WTC11 (cell line): ENCODE measurements around the gene LAMA3. TPM values are rescaled to one million over a fixed set of nuclear protein-coding genes. Genes with fewer than 3 reads are reported as not detected.

Experiments
- ATAC-seq: fragments of 200-7000 bp; cut with Tn5 transposase; 2 replicates; pipeline ENCODE4 v1.10.0; 2021; ENCODE audit warnings: mild to moderate bottlenecking, moderate library complexity
- CTCF ChIA-PET: fragments of 300-600 bp; sonication (Branson Sonifier 250); formaldehyde crosslinking; loops from one replicate; lab custom pipeline; 2021; ENCODE audit warnings: antibody characterized with exemption; lab: Charles Lee
- POLR2A ChIA-PET: fragments of 350-600 bp; sonication (Branson Sonifier 250); formaldehyde crosslinking; loops from one replicate; lab custom pipeline; 2021; ENCODE audit warnings: antibody characterized with exemption; lab: Charles Lee
- DNase-seq: peaks from one replicate; pipeline ENCODE4 v3.0.0; 2021; ENCODE audit warnings: low spot score
- H3K27ac Mint-ChIP-seq: 2 replicates; pipeline ENCODE4 v1.8.0; 2021; ENCODE audit warnings: mixed read lengths
- H3K27me3 Mint-ChIP-seq: 2 replicates; pipeline ENCODE4 v1.8.0; 2021; ENCODE audit warnings: low read depth, mild to moderate bottlenecking, moderate library complexity, mixed read lengths
- H3K36me3 Mint-ChIP-seq: 2 replicates; pipeline ENCODE4 v1.8.0; 2021; ENCODE audit warnings: mixed read lengths
- H3K4me1 Mint-ChIP-seq: 2 replicates; pipeline ENCODE4 v1.8.0; 2022; ENCODE audit warnings: mixed read lengths
- H3K4me3 Mint-ChIP-seq: 2 replicates; pipeline ENCODE4 v1.8.0; 2021; ENCODE audit warnings: mild to moderate bottlenecking, moderate library complexity, mixed read lengths
- H3K9me3 Mint-ChIP-seq: 2 replicates; pipeline ENCODE4 v1.8.0; 2021; ENCODE audit warnings: mixed read lengths
- CREB1 ChIP-seq: sonication (generic); formaldehyde crosslinking; IDR thresholded peaks from 2 replicates; pipeline ENCODE4 v1.8.0; 2023; ENCODE audit warnings: mild to moderate bottlenecking, missing genetic modification reagents
- EMX1 ChIP-seq: fragments of 250-450 bp; sonication (Bioruptor Pico); IDR thresholded peaks from 2 replicates; pipeline ENCODE4 v1.8.0; 2021; ENCODE audit warnings: mild to moderate bottlenecking
- GRHL2 ChIP-seq: fragments of 250-450 bp; sonication (Bioruptor Pico); IDR thresholded peaks from 2 replicates; pipeline ENCODE4 v1.8.0; 2022; ENCODE audit warnings: mild to moderate bottlenecking, moderate library complexity; ENCODE audit not compliant: insufficient replicate concordance, severe bottlenecking
- JUN ChIP-seq: sonication (generic); formaldehyde crosslinking; IDR thresholded peaks from 2 replicates; pipeline ENCODE4 v1.8.0; 2023; ENCODE audit warnings: mild to moderate bottlenecking, missing genetic modification reagents
- MXD4 ChIP-seq: fragments of 250-450 bp; sonication (Bioruptor Pico); IDR thresholded peaks from 2 replicates; pipeline ENCODE4 v1.8.0; 2021; ENCODE audit warnings: mild to moderate bottlenecking, moderate library complexity, borderline replicate concordance
- NR1H2 ChIP-seq: sonication (generic); formaldehyde crosslinking; IDR thresholded peaks from 2 replicates; pipeline ENCODE4 v1.9.0; 2021; ENCODE audit warnings: mild to moderate bottlenecking, moderate library complexity, missing genetic modification reagents
- NR2C2 ChIP-seq: sonication (generic); formaldehyde crosslinking; IDR thresholded peaks from 2 replicates; pipeline ENCODE4 v1.8.0; 2022; ENCODE audit warnings: mild to moderate bottlenecking, missing genetic modification reagents
- OVOL2 ChIP-seq: fragments of 250-450 bp; sonication (Bioruptor Pico); IDR thresholded peaks from 2 replicates; pipeline ENCODE4 v1.9.0; 2021; ENCODE audit warnings: mild to moderate bottlenecking, borderline replicate concordance
- RORB ChIP-seq: fragments of 250-450 bp; sonication (Bioruptor Pico); IDR thresholded peaks from 2 replicates; pipeline ENCODE4 v1.9.0; 2021; ENCODE audit warnings: mild to moderate bottlenecking
- SP1 ChIP-seq: sonication (generic); formaldehyde crosslinking; conservative IDR thresholded peaks from 2 replicates; pipeline ENCODE4 v1.8.1; 2022; ENCODE audit warnings: missing genetic modification reagents
- TP53 ChIP-seq: sonication (generic); formaldehyde crosslinking; IDR thresholded peaks from 2 replicates; pipeline ENCODE4 v1.8.1; 2023; ENCODE audit warnings: mild to moderate bottlenecking, missing genetic modification reagents
- ZBTB21 ChIP-seq: sonication (generic); formaldehyde crosslinking; IDR thresholded peaks from 2 replicates; pipeline ENCODE4 v1.8.1; 2023; ENCODE audit warnings: mild to moderate bottlenecking, missing genetic modification reagents, borderline replicate concordance
- ZNF232 ChIP-seq: sonication (generic); formaldehyde crosslinking; IDR thresholded peaks from 2 replicates; pipeline ENCODE4 v1.8.0; 2022; ENCODE audit warnings: mild to moderate bottlenecking, missing genetic modification reagents
- ZNF263 ChIP-seq: sonication (generic); formaldehyde crosslinking; IDR thresholded peaks from 2 replicates; pipeline ENCODE4 v1.8.1; 2022; ENCODE audit warnings: low read depth, mild to moderate bottlenecking, moderate library complexity, missing genetic modification reagents
- ZNF317 ChIP-seq: sonication (generic); formaldehyde crosslinking; IDR thresholded peaks from 2 replicates; pipeline ENCODE4 v1.8.1; 2023; ENCODE audit warnings: low read depth, mild to moderate bottlenecking, moderate library complexity, missing genetic modification reagents, borderline replicate concordance
- ZNF423 ChIP-seq: fragments of 250-450 bp; sonication (Bioruptor Pico); IDR thresholded peaks from 2 replicates; pipeline ENCODE4 v2.1.2; 2022; ENCODE audit warnings: mild to moderate bottlenecking, moderate library complexity
- total RNA-seq: library from RNA; stranded (reverse); gene quantifications from 3 replicates; pipeline ENCODE4 v1.2.3, GENCODE V29; 2021
- TF ChIP-seq, protein P1 (sequence below): sonication (generic); formaldehyde crosslinking; IDR thresholded peaks from 2 replicates; pipeline ENCODE4 v1.8.0; 2022; ENCODE audit warnings: mild to moderate bottlenecking, missing genetic modification reagents
- TF ChIP-seq, protein P2 (sequence below): fragments of 250-450 bp; sonication (Bioruptor Pico); IDR thresholded peaks from 2 replicates; pipeline ENCODE4 v2.1.2; 2022; ENCODE audit warnings: mild to moderate bottlenecking, moderate library complexity
- TF ChIP-seq, protein P3 (sequence below): sonication (generic); formaldehyde crosslinking; IDR thresholded peaks from 2 replicates; pipeline ENCODE4 v1.8.0; 2022; ENCODE audit warnings: mild to moderate bottlenecking, missing genetic modification reagents
- TF ChIP-seq, protein P4 (sequence below): fragments of 250-450 bp; sonication (Bioruptor Pico); IDR thresholded peaks from 2 replicates; pipeline ENCODE4 v1.9.0; 2021; ENCODE audit warnings: mild to moderate bottlenecking
- TF ChIP-seq, protein P5 (sequence below): fragments of 250-450 bp; sonication (Bioruptor Pico); IDR thresholded peaks from 2 replicates; pipeline ENCODE4 v1.8.0; 2021; ENCODE audit warnings: mild to moderate bottlenecking
- TF ChIP-seq, protein P6 (sequence below): sonication (generic); formaldehyde crosslinking; IDR thresholded peaks from 2 replicates; pipeline ENCODE4 v1.8.1; 2022; ENCODE audit warnings: low read depth, missing genetic modification reagents, borderline replicate concordance
- TF ChIP-seq, protein P7 (sequence below): sonication (generic); formaldehyde crosslinking; IDR thresholded peaks from 2 replicates; pipeline ENCODE4 v1.8.0; 2023; ENCODE audit warnings: mild to moderate bottlenecking, missing genetic modification reagents
- TF ChIP-seq, protein P8 (sequence below): sonication (generic); formaldehyde crosslinking; IDR thresholded peaks from 2 replicates; pipeline ENCODE4 v1.8.1; 2023; ENCODE audit warnings: mild to moderate bottlenecking, moderate library complexity, missing genetic modification reagents

LAMA3 gene
- total RNA-seq, 1 experiment from 2014 or later: 0.83 TPM

DNA sequence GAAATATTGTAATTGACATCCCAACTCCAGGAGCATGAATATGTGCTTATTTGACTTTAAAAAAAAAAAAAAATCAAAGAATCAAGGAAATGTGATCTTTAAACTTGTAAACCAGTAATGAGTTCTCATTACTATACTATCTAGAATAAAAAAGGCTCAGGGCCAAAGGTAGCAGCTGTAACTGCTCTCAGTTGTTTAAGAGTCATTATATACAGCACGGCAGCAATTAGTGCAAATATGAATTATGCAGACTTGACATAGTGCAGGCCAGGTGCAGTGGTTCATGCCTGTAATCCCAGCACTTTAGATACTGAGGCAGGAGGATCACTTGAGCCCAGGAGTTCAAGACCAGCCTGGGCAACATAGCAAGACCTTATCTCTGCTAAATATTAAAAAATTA is 199.6 kb downstream of the LAMA3 start:
- Mint-ChIP-seq H3K36me3 (no peaks in the 10 kb centered on the region), H3K27ac (no peak overlapping the region), H3K27me3 (no peaks in the 10 kb centered on the region; the same call in 1 of the 2 replicates), H3K4me3 (no peak overlapping the region), H3K9me3 (no peaks in the 10 kb centered on the region)
- DNase-seq (no peak), ATAC-seq (no peak)
- ChIA-PET POLR2A (no interaction called here), CTCF (no interaction called here)
- TF ChIP-seq, protein P1, sequence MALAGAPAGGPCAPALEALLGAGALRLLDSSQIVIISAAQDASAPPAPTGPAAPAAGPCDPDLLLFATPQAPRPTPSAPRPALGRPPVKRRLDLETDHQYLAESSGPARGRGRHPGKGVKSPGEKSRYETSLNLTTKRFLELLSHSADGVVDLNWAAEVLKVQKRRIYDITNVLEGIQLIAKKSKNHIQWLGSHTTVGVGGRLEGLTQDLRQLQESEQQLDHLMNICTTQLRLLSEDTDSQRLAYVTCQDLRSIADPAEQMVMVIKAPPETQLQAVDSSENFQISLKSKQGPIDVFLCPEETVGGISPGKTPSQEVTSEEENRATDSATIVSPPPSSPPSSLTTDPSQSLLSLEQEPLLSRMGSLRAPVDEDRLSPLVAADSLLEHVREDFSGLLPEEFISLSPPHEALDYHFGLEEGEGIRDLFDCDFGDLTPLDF (CRISPR knock-in tag): no peak
- TF ChIP-seq RORB (CRISPR knock-in tag): no peak
- TF ChIP-seq, protein P2, sequence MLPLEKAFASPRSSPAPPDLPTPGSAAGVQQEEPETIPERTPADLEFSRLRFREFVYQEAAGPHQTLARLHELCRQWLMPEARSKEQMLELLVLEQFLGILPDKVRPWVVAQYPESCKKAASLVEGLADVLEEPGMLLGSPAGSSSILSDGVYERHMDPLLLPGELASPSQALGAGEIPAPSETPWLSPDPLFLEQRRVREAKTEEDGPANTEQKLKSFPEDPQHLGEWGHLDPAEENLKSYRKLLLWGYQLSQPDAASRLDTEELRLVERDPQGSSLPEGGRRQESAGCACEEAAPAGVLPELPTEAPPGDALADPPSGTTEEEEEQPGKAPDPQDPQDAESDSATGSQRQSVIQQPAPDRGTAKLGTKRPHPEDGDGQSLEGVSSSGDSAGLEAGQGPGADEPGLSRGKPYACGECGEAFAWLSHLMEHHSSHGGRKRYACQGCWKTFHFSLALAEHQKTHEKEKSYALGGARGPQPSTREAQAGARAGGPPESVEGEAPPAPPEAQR (CRISPR knock-in tag): no peak
- no peak for TF ChIP-seq ZNF317 (CRISPR knock-in tag)
- TF ChIP-seq, protein P3, sequence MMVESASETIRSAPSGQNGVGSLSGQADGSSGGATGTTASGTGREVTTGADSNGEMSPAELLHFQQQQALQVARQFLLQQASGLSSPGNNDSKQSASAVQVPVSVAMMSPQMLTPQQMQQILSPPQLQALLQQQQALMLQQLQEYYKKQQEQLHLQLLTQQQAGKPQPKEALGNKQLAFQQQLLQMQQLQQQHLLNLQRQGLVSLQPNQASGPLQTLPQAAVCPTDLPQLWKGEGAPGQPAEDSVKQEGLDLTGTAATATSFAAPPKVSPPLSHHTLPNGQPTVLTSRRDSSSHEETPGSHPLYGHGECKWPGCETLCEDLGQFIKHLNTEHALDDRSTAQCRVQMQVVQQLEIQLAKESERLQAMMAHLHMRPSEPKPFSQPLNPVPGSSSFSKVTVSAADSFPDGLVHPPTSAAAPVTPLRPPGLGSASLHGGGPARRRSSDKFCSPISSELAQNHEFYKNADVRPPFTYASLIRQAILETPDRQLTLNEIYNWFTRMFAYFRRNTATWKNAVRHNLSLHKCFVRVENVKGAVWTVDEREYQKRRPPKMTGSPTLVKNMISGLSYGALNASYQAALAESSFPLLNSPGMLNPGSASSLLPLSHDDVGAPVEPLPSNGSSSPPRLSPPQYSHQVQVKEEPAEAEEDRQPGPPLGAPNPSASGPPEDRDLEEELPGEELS (CRISPR knock-in tag): no peak
- no peak for TF ChIP-seq OVOL2
- TF ChIP-seq, protein P4, sequence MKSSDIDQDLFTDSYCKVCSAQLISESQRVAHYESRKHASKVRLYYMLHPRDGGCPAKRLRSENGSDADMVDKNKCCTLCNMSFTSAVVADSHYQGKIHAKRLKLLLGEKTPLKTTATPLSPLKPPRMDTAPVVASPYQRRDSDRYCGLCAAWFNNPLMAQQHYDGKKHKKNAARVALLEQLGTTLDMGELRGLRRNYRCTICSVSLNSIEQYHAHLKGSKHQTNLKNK (CRISPR knock-in tag): no peak
- TF ChIP-seq ZNF232 (CRISPR knock-in tag): no peak
- no peak for TF ChIP-seq ZBTB21
- TF ChIP-seq, protein P5, sequence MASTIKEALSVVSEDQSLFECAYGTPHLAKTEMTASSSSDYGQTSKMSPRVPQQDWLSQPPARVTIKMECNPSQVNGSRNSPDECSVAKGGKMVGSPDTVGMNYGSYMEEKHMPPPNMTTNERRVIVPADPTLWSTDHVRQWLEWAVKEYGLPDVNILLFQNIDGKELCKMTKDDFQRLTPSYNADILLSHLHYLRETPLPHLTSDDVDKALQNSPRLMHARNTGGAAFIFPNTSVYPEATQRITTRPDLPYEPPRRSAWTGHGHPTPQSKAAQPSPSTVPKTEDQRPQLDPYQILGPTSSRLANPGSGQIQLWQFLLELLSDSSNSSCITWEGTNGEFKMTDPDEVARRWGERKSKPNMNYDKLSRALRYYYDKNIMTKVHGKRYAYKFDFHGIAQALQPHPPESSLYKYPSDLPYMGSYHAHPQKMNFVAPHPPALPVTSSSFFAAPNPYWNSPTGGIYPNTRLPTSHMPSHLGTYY (CRISPR knock-in tag): no peak
- no peak for TF ChIP-seq SP1
- no peak for TF ChIP-seq MXD4 (CRISPR knock-in tag)
- no peak for TF ChIP-seq NR2C2 (CRISPR knock-in tag)
- TF ChIP-seq, protein P6, sequence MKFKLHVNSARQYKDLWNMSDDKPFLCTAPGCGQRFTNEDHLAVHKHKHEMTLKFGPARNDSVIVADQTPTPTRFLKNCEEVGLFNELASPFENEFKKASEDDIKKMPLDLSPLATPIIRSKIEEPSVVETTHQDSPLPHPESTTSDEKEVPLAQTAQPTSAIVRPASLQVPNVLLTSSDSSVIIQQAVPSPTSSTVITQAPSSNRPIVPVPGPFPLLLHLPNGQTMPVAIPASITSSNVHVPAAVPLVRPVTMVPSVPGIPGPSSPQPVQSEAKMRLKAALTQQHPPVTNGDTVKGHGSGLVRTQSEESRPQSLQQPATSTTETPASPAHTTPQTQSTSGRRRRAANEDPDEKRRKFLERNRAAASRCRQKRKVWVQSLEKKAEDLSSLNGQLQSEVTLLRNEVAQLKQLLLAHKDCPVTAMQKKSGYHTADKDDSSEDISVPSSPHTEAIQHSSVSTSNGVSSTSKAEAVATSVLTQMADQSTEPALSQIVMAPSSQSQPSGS: no peak
- TF ChIP-seq, protein P7, sequence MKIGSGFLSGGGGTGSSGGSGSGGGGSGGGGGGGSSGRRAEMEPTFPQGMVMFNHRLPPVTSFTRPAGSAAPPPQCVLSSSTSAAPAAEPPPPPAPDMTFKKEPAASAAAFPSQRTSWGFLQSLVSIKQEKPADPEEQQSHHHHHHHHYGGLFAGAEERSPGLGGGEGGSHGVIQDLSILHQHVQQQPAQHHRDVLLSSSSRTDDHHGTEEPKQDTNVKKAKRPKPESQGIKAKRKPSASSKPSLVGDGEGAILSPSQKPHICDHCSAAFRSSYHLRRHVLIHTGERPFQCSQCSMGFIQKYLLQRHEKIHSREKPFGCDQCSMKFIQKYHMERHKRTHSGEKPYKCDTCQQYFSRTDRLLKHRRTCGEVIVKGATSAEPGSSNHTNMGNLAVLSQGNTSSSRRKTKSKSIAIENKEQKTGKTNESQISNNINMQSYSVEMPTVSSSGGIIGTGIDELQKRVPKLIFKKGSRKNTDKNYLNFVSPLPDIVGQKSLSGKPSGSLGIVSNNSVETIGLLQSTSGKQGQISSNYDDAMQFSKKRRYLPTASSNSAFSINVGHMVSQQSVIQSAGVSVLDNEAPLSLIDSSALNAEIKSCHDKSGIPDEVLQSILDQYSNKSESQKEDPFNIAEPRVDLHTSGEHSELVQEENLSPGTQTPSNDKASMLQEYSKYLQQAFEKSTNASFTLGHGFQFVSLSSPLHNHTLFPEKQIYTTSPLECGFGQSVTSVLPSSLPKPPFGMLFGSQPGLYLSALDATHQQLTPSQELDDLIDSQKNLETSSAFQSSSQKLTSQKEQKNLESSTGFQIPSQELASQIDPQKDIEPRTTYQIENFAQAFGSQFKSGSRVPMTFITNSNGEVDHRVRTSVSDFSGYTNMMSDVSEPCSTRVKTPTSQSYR: no peak
- TF ChIP-seq TP53: no peak
- TF ChIP-seq, all 79 proteins: peak for 0
- peaks cover 18% of the 10 kb centered on the region for H3K4me1 Mint-ChIP-seq

DNA sequence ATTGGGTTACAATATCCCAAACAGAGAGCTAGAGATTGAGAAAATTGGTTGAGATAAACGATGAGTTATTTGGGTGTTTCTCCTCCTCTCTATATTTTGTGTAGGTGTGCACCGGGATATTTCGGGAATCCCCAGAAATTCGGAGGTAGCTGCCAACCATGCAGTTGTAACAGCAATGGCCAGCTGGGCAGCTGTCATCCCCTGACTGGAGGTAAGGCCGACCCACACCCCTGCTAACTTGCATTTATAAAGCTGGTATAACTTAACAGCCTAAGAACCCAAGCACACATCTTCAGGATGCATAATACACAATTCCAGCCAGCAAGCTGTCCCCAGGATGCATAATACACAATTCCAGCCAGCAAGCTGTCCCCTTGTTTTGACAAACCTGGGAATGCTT is 200.7 kb downstream of the LAMA3 start:
- ChIA-PET POLR2A (no interaction called here), CTCF (no interaction called here)
- Mint-ChIP-seq H3K36me3 (no peaks in the 10 kb centered on the region), H3K4me1 (peaks cover 8% of the 10 kb centered on the region), H3K27ac (no peak overlapping the region), H3K4me3 (no peak overlapping the region), H3K9me3 (no peaks in the 10 kb centered on the region), H3K27me3 (no peaks in the 10 kb centered on the region; the same call in 1 of the 2 replicates)
- ATAC-seq: no peak
- no peak for DNase-seq
- no peak for TF ChIP-seq JUN
- no peak for TF ChIP-seq ZNF263 (CRISPR knock-in tag)
- TF ChIP-seq CREB1 (CRISPR knock-in tag): no peak
- TF ChIP-seq, protein P8, sequence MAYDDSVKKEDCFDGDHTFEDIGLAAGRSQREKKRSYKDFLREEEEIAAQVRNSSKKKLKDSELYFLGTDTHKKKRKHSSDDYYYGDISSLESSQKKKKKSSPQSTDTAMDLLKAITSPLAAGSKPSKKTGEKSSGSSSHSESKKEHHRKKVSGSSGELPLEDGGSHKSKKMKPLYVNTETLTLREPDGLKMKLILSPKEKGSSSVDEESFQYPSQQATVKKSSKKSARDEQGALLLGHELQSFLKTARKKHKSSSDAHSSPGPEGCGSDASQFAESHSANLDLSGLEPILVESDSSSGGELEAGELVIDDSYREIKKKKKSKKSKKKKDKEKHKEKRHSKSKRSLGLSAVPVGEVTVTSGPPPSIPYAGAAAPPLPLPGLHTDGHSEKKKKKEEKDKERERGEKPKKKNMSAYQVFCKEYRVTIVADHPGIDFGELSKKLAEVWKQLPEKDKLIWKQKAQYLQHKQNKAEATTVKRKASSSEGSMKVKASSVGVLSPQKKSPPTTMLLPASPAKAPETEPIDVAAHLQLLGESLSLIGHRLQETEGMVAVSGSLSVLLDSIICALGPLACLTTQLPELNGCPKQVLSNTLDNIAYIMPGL (CRISPR knock-in tag): no peak
- no peak for TF ChIP-seq NR1H2 (CRISPR knock-in tag)
- no peak for TF ChIP-seq GRHL2 (CRISPR knock-in tag)
- TF ChIP-seq ZNF423: no peak
- TF ChIP-seq EMX1 (CRISPR knock-in tag): no peak
- TF ChIP-seq, protein P5 (CRISPR knock-in tag): no peak
